H1 (cell line): ENCODE results near the gene MAD2L2. TPM values are rescaled to one million over a fixed set of nuclear protein-coding genes. Genes with fewer than 3 reads are reported as not detected.

Experiments
- CTCF ChIA-PET: fragments of 300-600 bp; sonication (Branson Sonifier 250); formaldehyde crosslinking; loops from one replicate; lab custom pipeline; 2021; ENCODE audit not compliant: partially characterized antibody; lab: Charles Lee
- POLR2A ChIA-PET: fragments of 300-600 bp; sonication (Branson Sonifier 250); formaldehyde crosslinking; loops from one replicate; lab custom pipeline; 2021; ENCODE audit warnings: inconsistent platforms; ENCODE audit not compliant: partially characterized antibody; lab: Charles Lee
- DNase-seq, 2 experiments: peaks; one replicate each; pipeline versions ENCODE4 v3.0.0 to v3.0.0-alpha.2; 2010 to 2022; ENCODE audit warnings: low spot score in 2 of 2, low read depth in 1 of 2, mixed read lengths in 1 of 2
- FAIRE-seq: peaks from 2 replicates; lab custom pipeline; 2011; peaks lifted over from hg19 to GRCh38; lab: Jason Lieb, UNC
- H2AFZ ChIP-seq: 2 replicates; pipeline ENCODE4 v1.8.1; 2012; ENCODE audit warnings: low read length, inconsistent platforms
- H2AK5ac ChIP-seq: 2 replicates; pipeline ENCODE4 v1.6.1; 2013; ENCODE audit warnings: low read depth, low read length
- H2BK120ac ChIP-seq: replicated peaks from 2 replicates; pipeline ENCODE3; 2013; ENCODE audit warnings: low read depth, low read length, inconsistent platforms
- H2BK12ac ChIP-seq: 2 replicates; pipeline ENCODE4 v1.6.1; 2013; ENCODE audit warnings: low read depth, low read length
- H2BK15ac ChIP-seq: 2 replicates; pipeline ENCODE4 v1.6.1; 2013; ENCODE audit warnings: low read length
- H2BK20ac ChIP-seq: 2 replicates; pipeline ENCODE4 v1.6.1; 2013; ENCODE audit warnings: low read length
- H2BK5ac ChIP-seq: 2 replicates; pipeline ENCODE4 v1.6.1; 2013; ENCODE audit warnings: low read depth, low read length
- H3K14ac ChIP-seq: 2 replicates; pipeline ENCODE4 v1.6.1; 2013; ENCODE audit warnings: inconsistent platforms; ENCODE audit not compliant: insufficient read length
- H3K18ac ChIP-seq: 2 replicates; pipeline ENCODE4 v1.6.1; 2013; ENCODE audit warnings: low read length; ENCODE audit errors: extremely low read depth
- H3K23ac ChIP-seq: 2 replicates; pipeline ENCODE4 v1.6.1; 2013; ENCODE audit warnings: inconsistent platforms; ENCODE audit not compliant: insufficient read length
- H3K23me2 ChIP-seq: 2 replicates; pipeline ENCODE4 v1.6.1; 2013; ENCODE audit warnings: low read depth, low read length
- H3K27ac ChIP-seq: 2 replicates; pipeline ENCODE4 v1.6.1; 2011; ENCODE audit warnings: low read depth, low read length, inconsistent platforms
- H3K27me3 ChIP-seq, 4 experiments: replicated peaks in 1 of 4; 1 replicate in 1 of 4; 2 replicates in 3 of 4; pipeline versions ENCODE4 v1.6.1 to v1.8.1; 2011 to 2013; ENCODE audit warnings: low read length in 3 of 4, mild to moderate bottlenecking in 3 of 4, inconsistent platforms in 2 of 4, mixed read lengths in 2 of 4, moderate library complexity in 1 of 4; ENCODE audit not compliant: control insufficient read depth in 3 of 4, insufficient read depth in 3 of 4; ENCODE audit errors: extremely low read depth in 1 of 4
- H3K36me3 ChIP-seq, 4 experiments: 2 replicates each; pipeline versions ENCODE4 v1.6.1 to v1.8.1; 2011 to 2013; ENCODE audit warnings: mild to moderate bottlenecking in 4 of 4, low read length in 3 of 4, moderate library complexity in 2 of 4, control low read depth in 1 of 4, inconsistent platforms in 1 of 4; ENCODE audit not compliant: insufficient read depth in 4 of 4, control insufficient read depth in 2 of 4
- H3K4ac ChIP-seq: replicated peaks from 2 replicates; pipeline ENCODE3; 2013; ENCODE audit warnings: low read length, low read depth, mixed read lengths, inconsistent platforms; ENCODE audit not compliant: insufficient read length
- H3K4me1 ChIP-seq, 4 experiments: replicated peaks in 1 of 4; 1 replicate in 1 of 4; 2 replicates in 3 of 4; pipeline versions ENCODE4 v1.6.1 to v1.8.1; 2011 to 2013; ENCODE audit warnings: low read length in 3 of 4, inconsistent platforms in 2 of 4, mixed read lengths in 1 of 4; ENCODE audit not compliant: insufficient read depth in 4 of 4, control insufficient read depth in 3 of 4
- H3K4me2 ChIP-seq, 2 experiments: 2 replicates each; pipeline versions ENCODE4 v1.6.1 to v1.8.1; 2011 to 2013; ENCODE audit warnings: low read depth in 2 of 2, low read length in 2 of 2, control low read depth in 1 of 2, inconsistent platforms in 1 of 2, mild to moderate bottlenecking in 1 of 2; ENCODE audit not compliant: insufficient read depth in 1 of 2
- H3K4me3 ChIP-seq, 4 experiments: fragments of 200-600, 300-600 bp in 1 of 4; sonication (generic), shearing (Covaris generic), sonication (Bioruptor Twin) in 1 of 4; 2 replicates each; pipeline versions ENCODE4 v1.5.1 to v1.8.1; 2011 to 2016; ENCODE audit warnings: low read length in 4 of 4, low read depth in 3 of 4, control low read depth in 2 of 4, inconsistent platforms in 2 of 4, mild to moderate bottlenecking in 2 of 4, mixed read lengths in 1 of 4, moderate library complexity in 1 of 4; ENCODE audit not compliant: insufficient read depth in 2 of 4; ENCODE audit errors: extremely low read depth in 1 of 4
- H3K56ac ChIP-seq: replicated peaks from 2 replicates; pipeline ENCODE3; 2013; ENCODE audit warnings: low read depth, mild to moderate bottlenecking, mixed read lengths, low read length, inconsistent platforms; ENCODE audit not compliant: insufficient read length
- H3K79me1 ChIP-seq: 2 replicates; pipeline ENCODE4 v1.6.1; 2013; ENCODE audit warnings: low read depth, low read length, control low read depth
- H3K79me2 ChIP-seq, 2 experiments: 2 replicates each; pipeline versions ENCODE4 v1.6.1 to v1.8.1; 2012 to 2013; ENCODE audit warnings: low read length in 2 of 2, mild to moderate bottlenecking in 2 of 2, inconsistent platforms in 1 of 2; ENCODE audit not compliant: insufficient read depth in 2 of 2, control insufficient read depth in 1 of 2
- H3K9ac ChIP-seq, 4 experiments: replicated peaks in 1 of 4; 1 replicate in 1 of 4; 2 replicates in 3 of 4; pipeline versions ENCODE4 v1.6.1 to v1.8.1; 2011 to 2013; ENCODE audit warnings: low read depth in 3 of 4, low read length in 3 of 4, control low read depth in 2 of 4, mild to moderate bottlenecking in 2 of 4, moderate library complexity in 2 of 4, inconsistent platforms in 1 of 4; ENCODE audit errors: extremely low read depth in 1 of 4
- H3K9me3 ChIP-seq, 2 experiments: 2 replicates each; pipeline versions ENCODE4 v1.6.1 to v1.8.1; 2012 to 2013; ENCODE audit warnings: mild to moderate bottlenecking in 2 of 2, moderate library complexity in 2 of 2, control low read depth in 1 of 2, inconsistent platforms in 1 of 2, low read depth in 1 of 2, low read length in 1 of 2, mixed read lengths in 1 of 2; ENCODE audit not compliant: insufficient read depth in 2 of 2
- H4K20me1 ChIP-seq, 2 experiments: replicated peaks in 1 of 2; 2 replicates each; pipeline versions ENCODE3 to v1.8.1; 2011 to 2013; ENCODE audit warnings: inconsistent platforms in 2 of 2, low read length in 2 of 2, mild to moderate bottlenecking in 1 of 2; ENCODE audit not compliant: insufficient read depth in 2 of 2, control insufficient read depth in 1 of 2
- H4K5ac ChIP-seq: 2 replicates; pipeline ENCODE4 v1.6.1; 2013; ENCODE audit warnings: low read length, low read depth, mixed read lengths, inconsistent platforms; ENCODE audit not compliant: insufficient read length
- H4K8ac ChIP-seq: 2 replicates; pipeline ENCODE4 v1.8.0; 2013; ENCODE audit warnings: mild to moderate bottlenecking, moderate library complexity, low read length, inconsistent platforms; ENCODE audit not compliant: insufficient read depth; ENCODE audit errors: extremely low read depth
- H4K91ac ChIP-seq: replicated peaks from 2 replicates; pipeline ENCODE3; 2013; ENCODE audit warnings: low read length, mixed read lengths, inconsistent platforms; ENCODE audit not compliant: insufficient read length
- ATF3 ChIP-seq: IDR thresholded peaks from 2 replicates; pipeline ENCODE4 v1.6.1; 2011; ENCODE audit warnings: low read depth, mild to moderate bottlenecking, low read length; ENCODE audit not compliant: insufficient read depth
- BCL11A ChIP-seq, 2 experiments: IDR thresholded peaks; one replicate each; pipeline ENCODE4 v1.6.1; 2011; ENCODE audit warnings: low read depth in 2 of 2, low read length in 2 of 2, mild to moderate bottlenecking in 2 of 2
- HDAC6 ChIP-seq: IDR thresholded peaks from one replicate; pipeline ENCODE4 v1.7.1; 2012; ENCODE audit warnings: low read depth, mild to moderate bottlenecking, inconsistent platforms, low read length, moderate library complexity
- RBBP5 ChIP-seq: IDR thresholded peaks from 2 replicates; pipeline ENCODE4 v1.7.1; 2012; ENCODE audit warnings: low read depth, mild to moderate bottlenecking, inconsistent platforms, low read length, moderate library complexity, borderline replicate concordance
- RNF2 ChIP-seq: fragments of 200-900, 300-1000 bp; sonication (generic); IDR thresholded peaks from 2 replicates; pipeline ENCODE4 v1.7.1; 2016; ENCODE audit warnings: borderline replicate concordance, low read depth, mild to moderate bottlenecking, antibody characterized with exemption, low read length; ENCODE audit not compliant: poor library complexity, severe bottlenecking; ENCODE audit errors: missing control alignments
- SRF ChIP-seq: IDR thresholded peaks from 2 replicates; pipeline ENCODE4 v1.6.1; 2011; ENCODE audit warnings: mild to moderate bottlenecking, low read depth, low read length, moderate library complexity
- TAF1 ChIP-seq: IDR thresholded peaks from 2 replicates; pipeline ENCODE4 v1.6.1; 2011; ENCODE audit warnings: mild to moderate bottlenecking, low read depth, low read length
- TCF12 ChIP-seq: IDR thresholded peaks from 2 replicates; pipeline ENCODE4 v1.6.1; 2011; ENCODE audit warnings: low read depth, mild to moderate bottlenecking, low read length
- YY1 ChIP-seq: IDR thresholded peaks from 2 replicates; pipeline ENCODE4 v1.6.1; 2011; ENCODE audit warnings: low read depth, mild to moderate bottlenecking, low read length
- WGBS, 2 experiments: shearing (Covaris generic) in 1 of 2; methylation state at CpG; one replicate each; pipeline versions ENCODE4 v1.1.6 to v1.1.7; 2013 to 2015; ENCODE audit warnings: low lambda C conversion rate in 2 of 2, mixed read lengths in 2 of 2, inconsistent platforms in 1 of 2, low coverage in 1 of 2, missing lambda C conversion rate in 1 of 2; ENCODE audit not compliant: insufficient replicate concordance in 2 of 2, insufficient coverage in 1 of 2, insufficient read length in 1 of 2; ENCODE audit errors: extremely low coverage in 1 of 2, missing lambda C conversion rate in 1 of 2; 5-methylcytosine and 5-hydroxymethylcytosine counted together
- polyA plus RNA-seq, 7 experiments: library from polyadenylated mRNA; depleted of rRNA in 3 of 7; stranded (reverse) in 5 of 7; unstranded in 2 of 7; fragments of >200 nt in 5 of 7; fragments of 200-250 nt in 2 of 7; gene quantifications; 1 replicate in 5 of 7; 2 replicates in 1 of 7; 4 replicates in 1 of 7; pipeline versions ENCODE4 v1.2.1 to v1.2.3, GENCODE V29; 2011 to 2013; ENCODE audit warnings: missing spikeins in 2 of 7, mixed read lengths in 2 of 7
- total RNA-seq: library from RNA; stranded (reverse); fragmentation: NEBNext Ultra II Directional; extraction: Animal tissue kit (Norgen Biotek cat#: 25700); gene quantifications from 2 replicates; pipeline ENCODE4 v1.2.1, GENCODE V29; 2021

Gene MAD2L2
- total and polyA plus RNA-seq, 2 of the 8 experiments (the other 6 are each of a cell fraction or from before 2014, with no cell fraction given), result 310 to 469 TPM

DNA sequence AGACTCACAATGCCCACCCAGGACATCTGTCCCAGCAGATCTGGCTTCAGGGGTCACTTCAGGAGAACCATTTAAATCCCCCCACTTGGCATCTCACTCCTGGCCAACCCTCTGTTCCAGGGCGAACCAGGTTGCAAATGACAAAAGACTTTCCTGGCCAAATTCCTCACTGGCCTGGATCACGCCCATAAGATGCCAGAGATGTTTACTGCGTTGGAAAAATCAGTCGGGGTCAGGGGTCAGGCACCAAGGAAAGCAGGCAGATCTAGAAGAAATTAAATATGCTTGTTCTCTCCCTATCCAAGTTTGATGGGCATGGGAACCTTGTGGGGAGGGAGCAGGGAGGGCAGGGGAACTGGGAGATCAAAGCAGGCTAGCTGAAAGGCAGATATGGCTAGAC lies 40.4 kb upstream of the MAD2L2 start:
- H3K4me2 ChIP-seq, result no peak overlapping the region
- H3K56ac ChIP-seq, result no peak overlapping the region
- H3K4me3 ChIP-seq, result no peak overlapping the region
- ChIA-PET POLR2A (interaction anchor here (1.1 to 3.0 kb wide), 6 partner anchors 16 to 53 kb away, joined by 4 to 12 read pairs (median 6); partner anchors contain the start of gene DRAXIN), CTCF (interaction anchor here (0.9 to 3.4 kb wide), 11 partner anchors 9 to 110 kb away, joined by 3 to 58 read pairs (median 7); no protein-coding TSS in a partner anchor)
- no peaks in the 10 kb centered on the region for H3K23me2 ChIP-seq
- H4K91ac ChIP-seq, result no peak overlapping the region
- H3K4ac ChIP-seq, result no peak overlapping the region
- no peaks in the 10 kb centered on the region for H3K79me1 ChIP-seq
- H2BK12ac ChIP-seq, result no peak overlapping the region; the same call in 1 of the 2 replicates
- peaks cover 0 to 3% of the 10 kb centered on the region in 2 experiments for H4K20me1 ChIP-seq
- H3K9me3 ChIP-seq, result no peaks in the 10 kb centered on the region
- H4K8ac ChIP-seq, result no peak overlapping the region; the same call in 1 of the 2 replicates
- DNase-seq (no peak), FAIRE-seq (no peak)
- no peak overlapping the region for H3K14ac ChIP-seq
- no peak overlapping the region for H2AK5ac ChIP-seq
- H3K27ac ChIP-seq, result no peak overlapping the region
- H3K18ac ChIP-seq, result no peak overlapping the region
- H3K79me2 ChIP-seq, result no peaks in the 10 kb centered on the region
- H3K23ac ChIP-seq, result no peak overlapping the region
- peaks cover 0 to 11% (median 7%) of the 10 kb centered on the region in 4 experiments; a peak in 6 of 7 replicates for H3K4me1 ChIP-seq
- WGBS, 2 experiments, result 88% methylated on average over 4 of the region's 4 CpGs; no CpG with 5 or more reads in 1 of the 2 experiments
- H2BK5ac ChIP-seq, result no peak overlapping the region
- H2BK120ac ChIP-seq, result no peak overlapping the region
- H3K36me3 ChIP-seq, result no peaks in the 10 kb centered on the region
- no peak overlapping the region for H3K9ac ChIP-seq
- no peak overlapping the region for H2BK15ac ChIP-seq
- H2BK20ac ChIP-seq, result no peak overlapping the region
- H2AFZ ChIP-seq, result no peak overlapping the region
- H3K27me3 ChIP-seq, result no peaks in the 10 kb centered on the region
- H4K5ac ChIP-seq, result no peak overlapping the region
- no peak for TF ChIP-seq BCL11A (IDR thresholded peaks at IDR 0.05; ENCODE audit: low read depth in 2 of 2, low read length in 2 of 2)
- TF ChIP-seq RBBP5, result no peak
- TF ChIP-seq TAF1, result no peak
- no peak for TF ChIP-seq TCF12
- TF ChIP-seq RNF2, result no peak
- TF ChIP-seq SRF, result no peak
- no peak for TF ChIP-seq YY1
- TF ChIP-seq ATF3, result no peak
- no peak for TF ChIP-seq HDAC6
- TF ChIP-seq, all 59 proteins: peak for 0
